ENCODE data around the gene DDR2. TPM values are rescaled to one million over a fixed set of nuclear protein-coding genes. Genes with fewer than 3 reads are reported as not detected.
A peak's percentile ranks its signal among the peaks of the same experiment; 100 is the strongest.
"Not testable (repeated sequence)": the region's sequence is repeated elsewhere in the genome, so short reads cannot be mapped to it uniquely, and the experiment has no call there.

DDR2 gene
- total and polyA plus RNA-seq, 3 experiments from 2014 or later: 0.09 to 0.20 (median 0.13) TPM

DNA sequence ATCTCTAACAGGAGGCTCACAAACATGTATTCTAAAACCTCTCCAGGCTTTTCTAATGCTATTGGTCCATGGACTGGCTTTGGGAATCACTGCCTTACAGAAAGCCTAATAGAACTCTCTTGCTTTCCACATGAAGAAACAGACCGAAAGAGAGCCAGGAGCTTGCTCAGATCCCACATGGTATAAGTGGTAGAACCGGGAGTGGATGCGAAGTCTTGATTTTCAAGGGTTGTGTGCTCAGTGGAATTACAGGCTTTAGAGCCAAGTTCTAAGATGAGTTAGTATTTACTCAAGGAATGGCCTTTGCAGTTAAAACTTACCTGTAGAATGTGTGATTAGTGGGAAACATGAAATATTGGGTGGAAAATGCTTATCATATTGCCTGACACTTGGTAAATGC is 103.9 kb downstream of the DDR2 start:
- Mint-ChIP-seq H3K4me3 (no peak overlapping the region), H3K9me3 (no peaks in the 10 kb centered on the region), H3K4me1 (no peaks in the 10 kb centered on the region), H3K27me3 (peaks cover 1 to 9% of the 10 kb centered on the region in 2 donors), H3K36me3 (peaks cover 0 to 5% (median 0%) of the 10 kb centered on the region in 3 donors), H3K27ac (no peak overlapping the region)
- CTCF ChIA-PET: no interaction called here
- no peaks in the 10 kb centered on the region for H3K36me3 ChIP-seq (ENCODE audit: insufficient read depth, low read length)
- H3K27ac ChIP-seq (ENCODE audit: low read depth, low read length): no peak overlapping the region
- no peaks in the 10 kb centered on the region for H3K9me3 ChIP-seq (ENCODE audit: low read length)
- no peak overlapping the region for H3K4me3 ChIP-seq (ENCODE audit: low read length)
- no peaks in the 10 kb centered on the region for H3K4me1 ChIP-seq (ENCODE audit: insufficient read depth, low read length)
- H3K27me3 ChIP-seq (ENCODE audit: insufficient read depth, low read length, poor library complexity, severe bottlenecking): no peaks in the 10 kb centered on the region
- DNase-seq: no peak
- POLR2A ChIA-PET: no interaction called here

GRCh38 chr1:162736633-162737067 is 104.4 kb downstream of the DDR2 start:
- no peaks in the 10 kb centered on the region for H3K27me3 ChIP-seq (ENCODE audit: insufficient read depth, low read length, poor library complexity, severe bottlenecking)
- H3K4me1 ChIP-seq (ENCODE audit: insufficient read depth, low read length): no peaks in the 10 kb centered on the region
- no peak overlapping the region for H3K27ac ChIP-seq (ENCODE audit: low read depth, low read length)
- Mint-ChIP-seq H3K9me3 (no peaks in the 10 kb centered on the region), H3K36me3 (peaks cover 0 to 5% (median 0%) of the 10 kb centered on the region in 3 donors), H3K4me1 (no peaks in the 10 kb centered on the region), H3K27ac (no peak overlapping the region), H3K4me3 (no peak overlapping the region), H3K27me3 (peaks cover 1 to 9% of the 10 kb centered on the region in 2 donors)
- H3K9me3 ChIP-seq (ENCODE audit: low read length): no peaks in the 10 kb centered on the region
- CTCF ChIA-PET: no interaction called here
- POLR2A ChIA-PET: no interaction called here
- no peaks in the 10 kb centered on the region for H3K36me3 ChIP-seq (ENCODE audit: insufficient read depth, low read length)
- DNase-seq: no peak
- no peak overlapping the region for H3K4me3 ChIP-seq (ENCODE audit: low read length)

GRCh38 chr1:162740755-162741154 is 108.5 kb downstream of the DDR2 start:
- Histone ChIP-seq H3K4me1 (ENCODE audit: insufficient read depth, low read length) (no peaks in the 10 kb centered on the region), H3K27me3 (ENCODE audit: insufficient read depth, low read length, poor library complexity, severe bottlenecking) (no peaks in the 10 kb centered on the region), H3K27ac (ENCODE audit: low read depth, low read length) (no peak overlapping the region), H3K36me3 (ENCODE audit: insufficient read depth, low read length) (no peaks in the 10 kb centered on the region), H3K9me3 (ENCODE audit: low read length) (no peaks in the 10 kb centered on the region), H3K4me3 (ENCODE audit: low read length) (no peak overlapping the region)
- Mint-ChIP-seq H3K4me1 (no peaks in the 10 kb centered on the region), H3K27me3 (peaks cover 2 to 6% of the 10 kb centered on the region in 2 donors), H3K36me3 (peaks cover 0 to 5% (median 0%) of the 10 kb centered on the region in 3 donors), H3K27ac (no peak overlapping the region), H3K4me3 (no peak overlapping the region), H3K9me3 (peaks cover 0 to 2% (median under 1%) of the 10 kb centered on the region in 5 donors)
- POLR2A ChIA-PET: no interaction called here
- DNase-seq: no peak
- CTCF ChIA-PET: no interaction called here

DNA sequence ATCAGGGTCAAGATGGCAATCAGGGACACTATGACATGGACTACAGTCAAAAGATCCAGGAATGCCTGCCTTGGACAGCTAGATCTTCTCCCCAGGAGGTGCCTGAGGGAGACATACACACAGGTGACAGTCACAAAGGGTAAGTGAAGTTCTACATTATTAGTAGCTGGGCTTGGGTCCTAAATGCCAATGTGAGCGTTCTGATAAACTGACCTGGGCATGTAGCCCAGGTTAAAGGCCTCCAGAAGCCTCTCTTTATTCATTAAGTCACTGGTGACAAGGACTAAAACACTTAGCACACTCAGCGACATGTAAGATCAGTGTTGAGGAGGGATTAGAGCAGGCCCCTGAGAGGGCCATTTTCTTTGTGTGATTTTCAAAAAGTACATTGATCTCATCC is 109.3 kb downstream of the DDR2 start:
- no peak for DNase-seq
- POLR2A ChIA-PET: no interaction called here
- Mint-ChIP-seq H3K36me3 (peaks cover 0 to 2% (median 0%) of the 10 kb centered on the region in 3 donors), H3K27me3 (peaks cover 2 to 3% of the 10 kb centered on the region in 2 donors), H3K4me1 (no peaks in the 10 kb centered on the region), H3K4me3 (no peak overlapping the region), H3K27ac (peak overlapping the region in 1 of 8 donors; percentile 10), H3K9me3 (peaks cover 0 to 3% (median 1%) of the 10 kb centered on the region in 5 donors)
- no peaks in the 10 kb centered on the region for H3K27me3 ChIP-seq (ENCODE audit: insufficient read depth, low read length, poor library complexity, severe bottlenecking)
- no peak overlapping the region for H3K4me3 ChIP-seq (ENCODE audit: low read length)
- no peaks in the 10 kb centered on the region for H3K9me3 ChIP-seq (ENCODE audit: low read length)
- H3K36me3 ChIP-seq (ENCODE audit: insufficient read depth, low read length): no peaks in the 10 kb centered on the region
- H3K27ac ChIP-seq (ENCODE audit: low read depth, low read length): no peak overlapping the region
- H3K4me1 ChIP-seq (ENCODE audit: insufficient read depth, low read length): no peaks in the 10 kb centered on the region
- CTCF ChIA-PET: no interaction called here

GRCh38 chr1:162746264-162746942 is 114.1 kb downstream of the DDR2 start:
- H3K27ac ChIP-seq (ENCODE audit: low read depth, low read length); H3K4me1 Mint-ChIP-seq; H3K27me3 ChIP-seq (ENCODE audit: insufficient read depth, low read length, poor library complexity, severe bottlenecking); H3K4me3 ChIP-seq (ENCODE audit: low read length); CTCF ChIA-PET; H3K36me3 ChIP-seq (ENCODE audit: insufficient read depth, low read length); H3K4me3 Mint-ChIP-seq; H3K4me1 ChIP-seq (ENCODE audit: insufficient read depth, low read length); H3K27ac Mint-ChIP-seq; H3K9me3 Mint-ChIP-seq; DNase-seq; H3K9me3 ChIP-seq (ENCODE audit: low read length); POLR2A ChIA-PET: not testable (repeated sequence)
- peaks cover 0 to 11% (median 0%) of the 10 kb centered on the region in 3 donors for H3K36me3 Mint-ChIP-seq
- peaks cover 8 to 17% of the 10 kb centered on the region in 2 donors for H3K27me3 Mint-ChIP-seq

GRCh38 chr1:162753001-162753658 is 120.9 kb downstream of the DDR2 start:
- no peak for DNase-seq
- no peaks in the 10 kb centered on the region for H3K4me1 Mint-ChIP-seq
- H3K27me3 Mint-ChIP-seq: peaks cover 3 to 11% of the 10 kb centered on the region in 2 donors
- Histone ChIP-seq H3K36me3 (ENCODE audit: insufficient read depth, low read length) (no peaks in the 10 kb centered on the region), H3K27ac (ENCODE audit: low read depth, low read length) (no peak overlapping the region), H3K4me1 (ENCODE audit: insufficient read depth, low read length) (no peaks in the 10 kb centered on the region), H3K4me3 (ENCODE audit: low read length) (no peak overlapping the region), H3K9me3 (ENCODE audit: low read length) (no peaks in the 10 kb centered on the region), H3K27me3 (ENCODE audit: insufficient read depth, low read length, poor library complexity, severe bottlenecking) (no peaks in the 10 kb centered on the region)
- ChIA-PET POLR2A (no interaction called here), CTCF (no interaction called here)
- peak overlapping the region in 1 of 8 donors; percentile 21 for H3K27ac Mint-ChIP-seq
- H3K9me3 Mint-ChIP-seq: peaks cover 0 to 10% (median 2%) of the 10 kb centered on the region in 5 donors
- H3K36me3 Mint-ChIP-seq: peaks cover 0 to 4% (median 1%) of the 10 kb centered on the region in 3 donors
- H3K4me3 Mint-ChIP-seq: no peak overlapping the region

- Histone ChIP-seq H3K4me3 (ENCODE audit: low read length) (no peak overlapping the region), H3K4me1 (ENCODE audit: insufficient read depth, low read length) (no peaks in the 10 kb centered on the region), H3K36me3 (ENCODE audit: insufficient read depth, low read length) (no peaks in the 10 kb centered on the region), H3K27ac (ENCODE audit: low read depth, low read length) (no peak overlapping the region), H3K9me3 (ENCODE audit: low read length) (no peaks in the 10 kb centered on the region), H3K27me3 (ENCODE audit: insufficient read depth, low read length, poor library complexity, severe bottlenecking) (no peaks in the 10 kb centered on the region)
- peaks cover 0 to 6% of the 10 kb centered on the region in 2 donors for H3K27me3 Mint-ChIP-seq
- H3K27ac Mint-ChIP-seq: no peak overlapping the region
- DNase-seq: no peak
- ChIA-PET POLR2A (no interaction called here), CTCF (no interaction called here)
- H3K4me1 Mint-ChIP-seq: no peaks in the 10 kb centered on the region
- peaks cover 0 to 1% (median 0%) of the 10 kb centered on the region in 3 donors for H3K36me3 Mint-ChIP-seq
- H3K9me3 Mint-ChIP-seq: peaks cover 0 to 10% (median 0%) of the 10 kb centered on the region in 5 donors
- no peak overlapping the region for H3K4me3 Mint-ChIP-seq
Observed at GRCh38 chr1:162753998-162754585, 121.8 kb downstream of the DDR2 start.

- POLR2A ChIA-PET: no interaction called here
- H3K36me3 Mint-ChIP-seq: peaks cover 0 to 1% (median 0%) of the 10 kb centered on the region in 3 donors
Observed at GRCh38 chr1:162755306-162755705, 123.0 kb downstream of the DDR2 start.

More at GRCh38 chr1:162755306-162755705, 123.0 kb downstream of the DDR2 start:
- Histone ChIP-seq H3K36me3 (ENCODE audit: insufficient read depth, low read length) (no peaks in the 10 kb centered on the region), H3K4me1 (ENCODE audit: insufficient read depth, low read length) (no peaks in the 10 kb centered on the region), H3K4me3 (ENCODE audit: low read length) (no peak overlapping the region), H3K9me3 (ENCODE audit: low read length) (no peaks in the 10 kb centered on the region), H3K27me3 (ENCODE audit: insufficient read depth, low read length, poor library complexity, severe bottlenecking) (no peaks in the 10 kb centered on the region), H3K27ac (ENCODE audit: low read depth, low read length) (no peak overlapping the region)
- no peak overlapping the region for H3K27ac Mint-ChIP-seq
- CTCF ChIA-PET: no interaction called here
- no peak overlapping the region for H3K4me3 Mint-ChIP-seq
- no peak for DNase-seq
- H3K9me3 Mint-ChIP-seq: peaks cover 0 to 10% (median 0%) of the 10 kb centered on the region in 5 donors
- no peaks in the 10 kb centered on the region for H3K27me3 Mint-ChIP-seq
- no peaks in the 10 kb centered on the region for H3K4me1 Mint-ChIP-seq
